Adrenal gland (tissue), 12 donors: ENCODE results near the gene GALNT9. TPM values are rescaled to one million over a fixed set of nuclear protein-coding genes. Genes with fewer than 3 reads are reported as not detected.

Experiments
- DNase-seq, 7 donors: peaks; one replicate each; pipeline ENCODE4 v3.0.0-alpha.2; 2019 to 2020
- H3K27ac ChIP-seq, 5 donors: fragments of 200-600 bp; sonication (generic) in 4 of 5; 1 replicate in 3 of 5; 2 replicates in 2 of 5; pipeline versions ENCODE4 v1.5.1 to v1.8.0; 2016 to 2020; ENCODE audit warnings: mild to moderate bottlenecking in 1 of 5
- H3K27me3 ChIP-seq: fragments of 200-600 bp; 2 replicates; pipeline ENCODE4 v1.8.0; 2021
- H3K36me3 ChIP-seq, 2 donors: fragments of 200-600 bp; replicated peaks in 1 of 2; 1 replicate in 1 of 2; 2 replicates in 1 of 2; pipeline versions ENCODE4 v1.5.1 to v1.8.0; 2018 to 2022
- H3K4me1 ChIP-seq, 2 donors: fragments of 200-600 bp; replicated peaks in 1 of 2; 1 replicate in 1 of 2; 2 replicates in 1 of 2; pipeline versions ENCODE4 v1.5.1 to v1.8.0; 2018 to 2021
- H3K4me3 ChIP-seq, 4 donors: fragments of 200-600 bp; sonication (generic) in 3 of 4; one replicate each; pipeline ENCODE4 v1.5.1; 2016 to 2018
- H3K9me3 ChIP-seq, 3 donors: fragments of 200-600 bp; sonication (generic) in 1 of 3; replicated peaks in 1 of 3; 1 replicate in 2 of 3; 2 replicates in 1 of 3; pipeline versions ENCODE4 v1.5.1 to v1.8.0; 2016 to 2021
- POLR2A ChIP-seq, 2 donors: fragments of 450-650 bp; IDR thresholded peaks; one replicate each; pipeline ENCODE4 v1.6.1; 2017; ENCODE audit warnings: antibody characterized with exemption in 2 of 2, mild to moderate bottlenecking in 2 of 2, moderate library complexity in 1 of 2
- WGBS, 4 donors: extraction: QIAGEN DNeasy Blood & Tissue Kit in 2 of 4; methylation state at CpG; one replicate each; pipeline versions ENCODE4 v1.1.5 to v1.1.7; 2013 to 2017; 5-methylcytosine and 5-hydroxymethylcytosine counted together
- intact Hi-C, 2 donors: fragments of 100-400 bp; cut with DNase I; formaldehyde crosslinking; loops; one replicate each; pipeline versions ENCODE4 v1.14.1 to v1.15.0; 2022 to 2023
- polyA plus RNA-seq, 3 donors: library from polyadenylated mRNA; stranded (reverse); fragments of 200-250 nt in 2 of 3; fragments of 350-450 nt in 1 of 3; fragmentation: Illumina TruSeq in 1 of 3; extraction: RNeasy Lipid Tissue Mini Kit (QIAGEN cat#74804) in 1 of 3; gene quantifications; one replicate each; pipeline ENCODE4 v1.2.3, GENCODE V29; 2013 to 2014
- total RNA-seq, 9 donors: library from RNA; depleted of rRNA in 4 of 9; stranded (reverse); fragments of >200 nt in 4 of 9; fragments of 120-200 nt in 1 of 9; fragmentation: NEBNext Ultra II Directional in 1 of 9; extraction: Animal tissue kit (Norgen Biotek cat#: 25700) in 1 of 9; gene quantifications; one replicate each; pipeline versions ENCODE4 v1.1.0 to v1.2.4, GENCODE V29; 2013 to 2023
- TF ChIP-seq, protein P1 (sequence below), 6 experiments: fragments of 450-650 bp in 4 of 6; fragments of 200-600 bp in 2 of 6; sonication (generic) in 1 of 6; IDR thresholded peaks; 1 replicate in 5 of 6; 2 replicates in 1 of 6; pipeline versions ENCODE4 v1.5.1 to v1.8.0; 2016 to 2021; ENCODE audit warnings: antibody characterized with exemption in 6 of 6, mild to moderate bottlenecking in 2 of 6, moderate library complexity in 1 of 6
- donor health status: healthy with polysubstance abuse.
- donor health status: Bipolar disorder and iron deficiency.
- donor health status: DM: yes; HTN: yes; CAD: no.
- donor health status: DM: no; HTN: no; CAD: no.
- donor health status: DM: no; HTN: no; CAD: no.
- donor health status: DM: yes; HTN: yes; CAD: no.

Gene GALNT9
- total and polyA plus RNA-seq, 12 donors = 0.44 to 7.8 (median 1.2) TPM; not detected in 1

DNA sequence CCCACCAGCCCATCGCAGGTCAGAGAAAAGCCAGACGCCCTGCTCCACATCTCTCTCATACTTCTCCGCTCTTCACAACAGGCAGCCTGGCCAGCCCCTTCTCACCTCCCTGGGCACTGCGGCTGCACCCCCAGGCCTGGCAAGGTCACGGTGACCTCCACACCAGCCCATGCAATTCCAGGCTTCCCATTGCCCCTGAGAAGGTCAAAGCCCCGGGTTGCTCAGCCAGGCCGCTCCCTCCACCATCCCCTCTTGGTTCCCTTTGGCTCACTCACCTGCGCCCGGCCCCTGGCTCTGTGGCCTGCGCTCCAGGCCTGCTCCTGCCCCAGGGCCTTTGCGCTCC lies 55.4 kb downstream of the GALNT9 start:
- intact Hi-C loops = no loop called here
- no peak for DNase-seq
- H3K4me3 ChIP-seq = no peak overlapping the region
- no peak for TF ChIP-seq POLR2A (IDR thresholded peaks at IDR 0.05)
- TF ChIP-seq, protein P1, sequence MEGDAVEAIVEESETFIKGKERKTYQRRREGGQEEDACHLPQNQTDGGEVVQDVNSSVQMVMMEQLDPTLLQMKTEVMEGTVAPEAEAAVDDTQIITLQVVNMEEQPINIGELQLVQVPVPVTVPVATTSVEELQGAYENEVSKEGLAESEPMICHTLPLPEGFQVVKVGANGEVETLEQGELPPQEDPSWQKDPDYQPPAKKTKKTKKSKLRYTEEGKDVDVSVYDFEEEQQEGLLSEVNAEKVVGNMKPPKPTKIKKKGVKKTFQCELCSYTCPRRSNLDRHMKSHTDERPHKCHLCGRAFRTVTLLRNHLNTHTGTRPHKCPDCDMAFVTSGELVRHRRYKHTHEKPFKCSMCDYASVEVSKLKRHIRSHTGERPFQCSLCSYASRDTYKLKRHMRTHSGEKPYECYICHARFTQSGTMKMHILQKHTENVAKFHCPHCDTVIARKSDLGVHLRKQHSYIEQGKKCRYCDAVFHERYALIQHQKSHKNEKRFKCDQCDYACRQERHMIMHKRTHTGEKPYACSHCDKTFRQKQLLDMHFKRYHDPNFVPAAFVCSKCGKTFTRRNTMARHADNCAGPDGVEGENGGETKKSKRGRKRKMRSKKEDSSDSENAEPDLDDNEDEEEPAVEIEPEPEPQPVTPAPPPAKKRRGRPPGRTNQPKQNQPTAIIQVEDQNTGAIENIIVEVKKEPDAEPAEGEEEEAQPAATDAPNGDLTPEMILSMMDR (IDR thresholded peaks at IDR 0.05) = no peak
- no peaks in the 10 kb centered on the region for H3K9me3 ChIP-seq
- no peak overlapping the region for H3K27ac ChIP-seq
- H3K27me3 ChIP-seq = peaks cover 23% of the 10 kb centered on the region
- no peaks in the 10 kb centered on the region for H3K36me3 ChIP-seq
- no peaks in the 10 kb centered on the region for H3K4me1 ChIP-seq
- 61 to 73% (median 67%) methylated on average over 9 to 11 of the region's 11 CpGs for WGBS, 4 donors

DNA sequence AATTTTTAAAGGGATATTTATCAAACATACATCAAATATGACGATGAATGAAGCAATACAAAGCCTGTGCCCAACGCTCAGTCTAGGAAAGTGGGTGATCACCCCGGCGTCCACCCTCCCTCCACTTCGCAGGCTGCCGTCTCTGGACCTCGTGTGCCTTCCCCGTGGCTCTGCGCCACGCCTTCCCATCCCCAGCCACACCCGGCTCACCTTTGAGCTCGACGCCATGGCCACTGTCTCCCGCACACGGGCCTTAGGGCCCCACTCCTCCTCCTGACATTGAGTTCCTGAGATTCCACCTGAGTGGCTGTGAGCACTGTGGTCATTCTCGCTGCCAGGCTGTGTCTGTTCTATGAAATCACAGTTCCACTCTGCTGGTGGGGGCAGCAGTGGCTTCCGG lies 56.7 kb downstream of the GALNT9 start:
- intact Hi-C loops = no loop called here
- no peak overlapping the region for H3K27ac ChIP-seq
- no peaks in the 10 kb centered on the region for H3K4me1 ChIP-seq
- TF ChIP-seq, protein P1 (IDR thresholded peaks at IDR 0.05) = no peak
- TF ChIP-seq POLR2A (IDR thresholded peaks at IDR 0.05) = no peak
- H3K27me3 ChIP-seq = peaks cover 18% of the 10 kb centered on the region
- WGBS, 4 donors = 80 to 83% (median 83%) methylated on average over 16 to 17 of the region's 17 CpGs
- no peak overlapping the region for H3K4me3 ChIP-seq
- no peaks in the 10 kb centered on the region for H3K9me3 ChIP-seq
- DNase-seq = no peak
- no peaks in the 10 kb centered on the region for H3K36me3 ChIP-seq

DNA sequence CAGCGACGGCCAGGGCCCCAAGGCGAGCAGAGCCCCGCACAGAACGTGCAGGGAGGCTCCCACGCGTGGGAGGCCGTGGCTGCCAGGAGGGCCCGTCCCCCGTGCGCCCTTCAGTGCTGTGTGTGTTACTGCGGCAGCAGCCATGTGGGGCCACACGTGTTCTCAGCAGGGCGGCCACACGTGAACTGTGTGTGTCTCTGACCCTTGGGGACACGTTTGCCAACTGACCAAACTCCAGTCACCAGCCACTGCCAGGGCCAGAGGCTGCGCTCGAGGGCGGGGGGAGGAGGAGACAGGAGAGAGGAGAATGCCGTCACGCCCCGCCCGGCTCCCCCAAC lies 57.7 kb downstream of the GALNT9 start:
- no peak for DNase-seq
- H3K9me3 ChIP-seq = no peaks in the 10 kb centered on the region
- no peaks in the 10 kb centered on the region for H3K4me1 ChIP-seq
- H3K27me3 ChIP-seq = peaks cover 18% of the 10 kb centered on the region
- intact Hi-C loops = no loop called here
- no peaks in the 10 kb centered on the region for H3K36me3 ChIP-seq
- WGBS, 4 donors = 45 to 66% (median 61%) methylated on average over 5 to 23 of the region's 23 CpGs; no CpG with 5 or more reads in 1 of the 4 donors
- H3K27ac ChIP-seq = no peak overlapping the region
- TF ChIP-seq POLR2A (IDR thresholded peaks at IDR 0.05) = no peak
- TF ChIP-seq, protein P1 (IDR thresholded peaks at IDR 0.05) = no peak
- H3K4me3 ChIP-seq = no peak overlapping the region

DNA sequence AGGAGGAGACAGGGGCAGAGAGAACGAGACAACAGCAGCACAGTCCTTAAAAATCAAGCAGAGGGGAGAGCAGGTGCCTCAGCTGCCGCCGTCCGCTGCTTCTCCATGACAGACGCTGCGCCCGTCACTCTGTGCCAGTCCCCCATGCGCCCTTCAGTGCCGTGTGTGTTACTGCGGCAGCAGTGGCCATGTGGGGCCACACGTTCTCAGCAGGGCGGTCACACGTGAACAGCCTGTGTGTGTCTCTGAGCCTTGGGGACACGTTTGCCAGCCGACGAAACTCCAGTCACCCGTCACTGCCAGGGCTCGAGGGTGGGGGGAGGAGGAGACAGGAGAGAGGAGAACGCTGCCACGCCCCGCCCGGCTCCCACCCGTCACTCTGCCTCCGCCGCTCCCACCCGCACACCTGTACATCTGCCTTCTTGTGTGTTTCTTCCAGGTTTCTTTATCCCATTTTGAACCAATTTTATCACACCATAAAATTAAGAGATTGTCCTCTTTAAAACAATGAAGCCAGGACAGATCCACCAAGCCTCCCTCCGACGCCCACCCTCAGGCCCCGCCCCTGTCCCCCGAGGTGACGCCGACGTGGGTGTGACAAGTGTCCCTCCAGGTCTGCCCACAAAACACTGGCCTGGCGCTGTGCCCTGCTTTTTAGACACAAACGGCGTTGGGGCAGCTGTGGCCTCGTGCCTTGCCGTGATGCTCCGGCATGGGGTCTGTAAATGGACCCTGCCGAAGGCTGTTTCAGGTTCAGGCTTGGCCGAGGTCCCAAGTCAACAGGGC lies 58.2 kb downstream of the GALNT9 start:
- no peak overlapping the region for H3K27ac ChIP-seq
- no peaks in the 10 kb centered on the region for H3K9me3 ChIP-seq
- TF ChIP-seq, protein P1 (IDR thresholded peaks at IDR 0.05) = no peak
- no peak for TF ChIP-seq POLR2A (IDR thresholded peaks at IDR 0.05)
- intact Hi-C loops = no loop called here
- H3K4me1 ChIP-seq = no peaks in the 10 kb centered on the region
- WGBS, 4 donors = 63 to 71% (median 68%) methylated on average over 26 to 41 of the region's 41 CpGs
- no peak overlapping the region for H3K4me3 ChIP-seq
- H3K36me3 ChIP-seq = no peaks in the 10 kb centered on the region
- peaks cover 18% of the 10 kb centered on the region for H3K27me3 ChIP-seq
- no peak for DNase-seq
